T-cell (primary cell): ENCODE data around the gene PROCR. TPM values are rescaled to one million over a fixed set of nuclear protein-coding genes. Genes with fewer than 3 reads are reported as not detected.
"Not testable (repeated sequence)": the region's sequence is repeated elsewhere in the genome, so short reads cannot be mapped to it uniquely, and the experiment has no call there.

ENCODE experiments used
- ATAC-seq, 4 experiments: fragments of 200-7000 bp in 3 of 4; fragments of 150-1000 bp in 1 of 4; cut with Tn5 transposase; replicated peaks in 1 of 4; 1 replicate in 3 of 4; 2 replicates in 1 of 4; pipeline ENCODE4 v1.10.0; 2021; ENCODE audit warnings: moderate library complexity in 3 of 4, mild to moderate bottlenecking in 2 of 4, moderate number of reproducible peaks in 1 of 4
- CTCF ChIA-PET, 2 donors: fragments of 300-600 bp; sonication (Branson Sonifier 250); formaldehyde crosslinking; loops; one replicate each; lab custom pipeline; 2022; ENCODE audit warnings: antibody characterized with exemption in 2 of 2; lab: Charles Lee
- POLR2A ChIA-PET, 2 donors: fragments of 300-600 bp; sonication (Branson Sonifier 250); formaldehyde crosslinking; loops; one replicate each; lab custom pipeline; 2022; ENCODE audit warnings: antibody characterized with exemption in 2 of 2; lab: Charles Lee
- DNase-seq, 35 experiments: peaks; one replicate each; pipeline versions ENCODE4 v3.0.0 to v3.0.0-alpha.2; 2013 to 2023
- H3K27ac ChIP-seq: one replicate; pipeline ENCODE4 v1.5.1; 2013; ENCODE audit warnings: low read length
- H3K27me3 ChIP-seq, 2 experiments: replicated peaks in 1 of 2; 1 replicate in 1 of 2; 2 replicates in 1 of 2; pipeline versions ENCODE4 v1.6.1 to v1.7.0; 2013; ENCODE audit warnings: low read length in 1 of 2, mixed read lengths in 1 of 2; ENCODE audit not compliant: control insufficient read depth in 2 of 2, insufficient read depth in 2 of 2; ENCODE audit errors: extremely low read depth in 1 of 2
- H3K36me3 ChIP-seq, 2 donors: 1 replicate in 1 of 2; 2 replicates in 1 of 2; pipeline versions ENCODE4 v1.6.1 to v1.7.0; 2013; ENCODE audit warnings: low read length in 1 of 2; ENCODE audit not compliant: control insufficient read depth in 2 of 2, insufficient read depth in 1 of 2; ENCODE audit errors: extremely low read depth in 1 of 2
- H3K4me1 ChIP-seq, 2 experiments: 1 replicate in 1 of 2; 2 replicates in 1 of 2; pipeline versions ENCODE4 v1.6.1 to v1.7.0; 2013; ENCODE audit warnings: low read length in 2 of 2, mixed read lengths in 1 of 2; ENCODE audit not compliant: insufficient read depth in 2 of 2, control insufficient read depth in 1 of 2; ENCODE audit errors: extremely low read depth in 1 of 2
- H3K4me3 ChIP-seq, 2 donors: 1 replicate in 1 of 2; 2 replicates in 1 of 2; pipeline versions ENCODE4 v1.5.1 to v1.7.0; 2013; ENCODE audit warnings: mild to moderate bottlenecking in 2 of 2, low read length in 1 of 2, moderate library complexity in 1 of 2; ENCODE audit not compliant: control insufficient read depth in 1 of 2; ENCODE audit errors: extremely low read depth in 1 of 2
- H3K9me3 ChIP-seq: 2 replicates; pipeline ENCODE4 v1.7.0; 2013
- H3K27ac Mint-ChIP-seq, 2 donors: one replicate each; pipeline ENCODE4 v1.8.0; 2020 to 2021; ENCODE audit warnings: mild to moderate bottlenecking in 2 of 2, mixed read lengths in 2 of 2
- H3K27me3 Mint-ChIP-seq, 2 donors: one replicate each; pipeline ENCODE4 v1.8.0; 2021 to 2022; ENCODE audit warnings: mixed read lengths in 2 of 2
- H3K36me3 Mint-ChIP-seq: one replicate; pipeline ENCODE4 v1.8.0; 2021; ENCODE audit warnings: mixed read lengths
- H3K4me1 Mint-ChIP-seq, 3 donors: one replicate each; pipeline ENCODE4 v1.8.0; 2020 to 2022; ENCODE audit warnings: mixed read lengths in 3 of 3, mild to moderate bottlenecking in 1 of 3
- H3K4me3 Mint-ChIP-seq, 3 donors: one replicate each; pipeline ENCODE4 v1.8.0; 2020 to 2022; ENCODE audit warnings: mild to moderate bottlenecking in 3 of 3, mixed read lengths in 3 of 3, moderate library complexity in 3 of 3
- H3K9me3 Mint-ChIP-seq, 3 donors: one replicate each; pipeline ENCODE4 v1.8.0; 2020 to 2022; ENCODE audit warnings: mixed read lengths in 3 of 3
- WGBS: methylation state at CpG from one replicate; pipeline ENCODE4 v1.1.5; 2013; ENCODE audit warnings: missing lambda C conversion rate; ENCODE audit not compliant: insufficient coverage; 5-methylcytosine and 5-hydroxymethylcytosine counted together
- total RNA-seq, 35 experiments: library from RNA in 6 of 35; stranded (reverse) in 6 of 35; fragments of 120-200 nt in 1 of 35; gene quantifications; one replicate each; pipeline versions ENCODE4 v1.2.1 to v1.2.4 and lab custom pipeline; 2013 to 2026

Gene PROCR
- total RNA-seq, 5 donors from 2014 or later (not counting 1 experiment from before 2014, with no cell fraction given), result 0.28 to 3.0 (median 1.5) TPM

GRCh38 chr20:35146299-35146919, 25.5 kb upstream of the PROCR start:
- Mint-ChIP-seq H3K36me3 (peaks cover 24% of the 10 kb centered on the region), H3K4me3 (peak overlapping the region; percentile 93 to 98 (median 96)), H3K9me3 (no peaks in the 10 kb centered on the region), H3K27me3 (no peaks in the 10 kb centered on the region), H3K4me1 (peaks cover 39 to 44% (median 40%) of the 10 kb centered on the region in 3 donors), H3K27ac (peak overlapping the region; percentile 92 to 97)
- Histone ChIP-seq H3K4me1 (peaks cover 7 to 23% of the 10 kb centered on the region in 2 experiments), H3K4me3 (peak overlapping the region; percentile 76 to 100), H3K36me3 (peaks cover 12 to 31% of the 10 kb centered on the region in 2 donors), H3K9me3 (no peaks in the 10 kb centered on the region), H3K27me3 (no peaks in the 10 kb centered on the region), H3K27ac (peak overlapping the region; percentile 70)
- ATAC-seq, result peak in 1 of 4 experiments; percentile 4
- ChIA-PET POLR2A (interaction anchor here in 1 of 2 donors (0.6 to 0.7 kb wide), 2 partner anchors 13 to 50 kb away, joined by 3 to 5 read pairs; no protein-coding TSS in a partner anchor), CTCF (interaction anchor here in 1 of 2 donors (0.5 to 4.0 kb wide), 7 partner anchors 11 to 810 kb away, joined by 3 to 61 read pairs (median 3); partner anchors contain the start of gene RBM39)
- WGBS, result 4% methylated on average over 19 of the region's 23 CpGs
- DNase-seq, result peak in 3 of 35 experiments; percentile 10 to 27 (median 17)

GRCh38 chr20:35146920-35147574, 24.8 kb upstream of the PROCR start, which contains the start of gene EDEM2:
Gene EDEM2 (minus strand): TSS chr20:35147336. CDS start chr20:35147258, 78 bp downstream.
- ATAC-seq (peak; percentile 89 to 93 (median 92)), DNase-seq (peak; percentile 84 to 97 (median 90))
- peak within 1 kb of the TSS; percentile 93 to 98 (median 96) for H3K4me3 Mint-ChIP-seq
- H3K4me1 Mint-ChIP-seq, result peaks cover 36 to 41% (median 38%) of the 10 kb centered on the region in 3 donors
- peaks cover 10 to 24% of the 10 kb centered on the region in 2 donors for H3K36me3 ChIP-seq
- H3K9me3 Mint-ChIP-seq, result no peaks in the 10 kb centered on the region
- peak within 1 kb of the TSS; percentile 76 to 100 for H3K4me3 ChIP-seq
- 0% methylated on average over 26 of the region's 42 CpGs for WGBS
- H3K4me1 ChIP-seq, result peaks cover 7 to 23% of the 10 kb centered on the region in 2 experiments
- no peaks in the 10 kb centered on the region for H3K27me3 ChIP-seq
- peaks cover 19% of the 10 kb centered on the region for H3K36me3 Mint-ChIP-seq
- ChIA-PET CTCF (interaction anchor here in 1 of 2 donors (0.5 to 4.0 kb wide), 8 partner anchors 10 to 811 kb away, joined by 3 to 61 read pairs (median 3); partner anchors contain the start of gene RBM39), POLR2A (interaction anchor here (0.6 to 0.7 kb wide), 3 partner anchors 12 to 156 kb away, joined by 3 to 5 read pairs (median 3); no protein-coding TSS in a partner anchor)
- no peaks in the 10 kb centered on the region for H3K27me3 Mint-ChIP-seq
- peak within 1 kb of the TSS; percentile 92 to 97 for H3K27ac Mint-ChIP-seq
- H3K27ac ChIP-seq, result peak within 1 kb of the TSS; percentile 70
- no peaks in the 10 kb centered on the region for H3K9me3 ChIP-seq

GRCh38 chr20:35147575-35148071, 24.2 kb upstream of the PROCR start:
- peak overlapping the region; percentile 76 to 100 for H3K4me3 ChIP-seq
- peaks cover 34 to 38% (median 38%) of the 10 kb centered on the region in 3 donors for H3K4me1 Mint-ChIP-seq
- H3K27me3 Mint-ChIP-seq, H3K9me3 ChIP-seq, H3K9me3 Mint-ChIP-seq, H3K27me3 ChIP-seq: not testable (repeated sequence)
- peaks cover 7 to 19% of the 10 kb centered on the region in 2 donors for H3K36me3 ChIP-seq
- DNase-seq (peak in 5 of 35 experiments; percentile 3 to 14 (median 9)), ATAC-seq (peak in 3 of 4 experiments; percentile 10 to 18 (median 18))
- CTCF ChIA-PET, result interaction anchor here in 1 of 2 donors (0.8 to 4.0 kb wide), 3 partner anchors 53 to 595 kb away, joined by 3 to 61 read pairs (median 4); partner anchors contain the start of gene RBM39
- H3K4me3 Mint-ChIP-seq, result peak overlapping the region; percentile 93 to 98 (median 96)
- POLR2A ChIA-PET, result interaction anchor here in 1 of 2 donors (0.6 kb wide), 1 partner anchor 156 kb away, joined by 3 read pairs; no protein-coding TSS in a partner anchor
- peak overlapping the region; percentile 92 to 97 for H3K27ac Mint-ChIP-seq
- WGBS, result no CpG with 5 or more reads among the region's 19 CpGs
- peak overlapping the region; percentile 70 for H3K27ac ChIP-seq
- peaks cover 7 to 23% of the 10 kb centered on the region in 2 experiments for H3K4me1 ChIP-seq
- H3K36me3 Mint-ChIP-seq, result peaks cover 15% of the 10 kb centered on the region

GRCh38 chr20:35150846-35151579, 20.9 kb upstream of the PROCR start:
- no peak overlapping the region for H3K4me3 ChIP-seq
- WGBS, result 100% methylated on average over 1 of the region's 6 CpGs
- no peak for ATAC-seq
- no peaks in the 10 kb centered on the region for H3K9me3 ChIP-seq
- no peak for DNase-seq
- no peaks in the 10 kb centered on the region for H3K27me3 Mint-ChIP-seq
- no peaks in the 10 kb centered on the region for H3K36me3 ChIP-seq
- H3K27ac Mint-ChIP-seq, result no peak overlapping the region
- no peak overlapping the region for H3K4me3 Mint-ChIP-seq
- H3K36me3 Mint-ChIP-seq, result no peaks in the 10 kb centered on the region
- H3K4me1 ChIP-seq, result peaks cover 7 to 15% of the 10 kb centered on the region in 2 experiments
- peaks cover 20 to 23% (median 22%) of the 10 kb centered on the region in 3 donors for H3K4me1 Mint-ChIP-seq
- no peaks in the 10 kb centered on the region for H3K9me3 Mint-ChIP-seq
- POLR2A ChIA-PET, result no interaction called here
- CTCF ChIA-PET, result no interaction called here
- H3K27ac ChIP-seq, result no peak overlapping the region
- H3K27me3 ChIP-seq, result no peaks in the 10 kb centered on the region

GRCh38 chr20:35151736-35152135, 20.1 kb upstream of the PROCR start:
- Mint-ChIP-seq H3K4me3 (no peak overlapping the region), H3K4me1 (peaks cover 16 to 19% (median 17%) of the 10 kb centered on the region in 3 donors), H3K27ac (no peak overlapping the region), H3K36me3 (no peaks in the 10 kb centered on the region), H3K9me3 (no peaks in the 10 kb centered on the region), H3K27me3 (no peaks in the 10 kb centered on the region)
- POLR2A ChIA-PET, result no interaction called here
- no CpG with 5 or more reads among the region's 4 CpGs for WGBS
- Histone ChIP-seq H3K9me3 (no peaks in the 10 kb centered on the region), H3K36me3 (no peaks in the 10 kb centered on the region), H3K27ac (no peak overlapping the region), H3K4me1 (peaks cover 7 to 9% of the 10 kb centered on the region in 2 experiments), H3K4me3 (no peak overlapping the region), H3K27me3 (no peaks in the 10 kb centered on the region)
- CTCF ChIA-PET, result no interaction called here
- DNase-seq (no peak), ATAC-seq (no peak)
